DOHH2 (cell line): ENCODE measurements around the gene RBM47.

ENCODE experiments used
- H3F3A ChIP-seq: fragments of 200-600 bp; sonication (generic), shearing (Covaris generic); 2 replicates; pipeline ENCODE4 v1.6.0; 2016; ENCODE audit warnings: antibody characterized with exemption, mild to moderate bottlenecking; ENCODE audit not compliant: control insufficient read depth, insufficient read depth
- H3K27ac ChIP-seq: fragments of 200-600 bp; sonication (generic); 2 replicates; pipeline ENCODE4 v1.5.1; 2014; ENCODE audit warnings: low read depth, mild to moderate bottlenecking, low read length, moderate library complexity
- H3K27me3 ChIP-seq: fragments of 200-600 bp; sonication (generic); 2 replicates; pipeline ENCODE4 v1.6.1; 2014; ENCODE audit warnings: mild to moderate bottlenecking, low read length, mixed read lengths; ENCODE audit not compliant: control insufficient read depth
- H3K36me3 ChIP-seq: fragments of 200-600 bp; sonication (generic); 2 replicates; pipeline ENCODE4 v1.6.1; 2014; ENCODE audit warnings: mild to moderate bottlenecking, low read length, moderate library complexity, mixed read lengths; ENCODE audit not compliant: control insufficient read depth
- H3K4me1 ChIP-seq: fragments of 200-600 bp; sonication (generic); 2 replicates; pipeline ENCODE4 v1.6.1; 2014; ENCODE audit warnings: mild to moderate bottlenecking, low read length, mixed read lengths; ENCODE audit not compliant: control insufficient read depth
- H3K4me2 ChIP-seq: fragments of 200-600 bp; sonication (generic); 2 replicates; pipeline ENCODE4 v1.6.0; 2014; ENCODE audit warnings: mild to moderate bottlenecking, low read length, moderate library complexity
- H3K4me3 ChIP-seq: fragments of 200-600 bp; sonication (generic); 2 replicates; pipeline ENCODE4 v1.5.1; 2014; ENCODE audit warnings: mild to moderate bottlenecking, low read length, mixed read lengths
- H3K79me2 ChIP-seq: fragments of 200-600 bp; sonication (generic); 2 replicates; pipeline ENCODE4 v1.6.1; 2014; ENCODE audit warnings: mild to moderate bottlenecking, low read length, mixed read lengths; ENCODE audit not compliant: control insufficient read depth
- H3K9me2 ChIP-seq: fragments of 200-600 bp; sonication (generic); replicated peaks from 2 replicates; pipeline ENCODE4 v1.6.1; 2014; ENCODE audit warnings: mild to moderate bottlenecking, low read length, mixed read lengths; ENCODE audit not compliant: control insufficient read depth
- H3K9me3 ChIP-seq: fragments of 200-600 bp; sonication (generic); 2 replicates; pipeline ENCODE4 v1.6.1; 2014; ENCODE audit warnings: antibody characterized with exemption, low read length, mixed read lengths; ENCODE audit not compliant: control insufficient read depth, insufficient read depth
- H4K20me1 ChIP-seq: fragments of 200-600 bp; sonication (generic); 2 replicates; pipeline ENCODE4 v1.6.0; 2014; ENCODE audit warnings: low read depth, mild to moderate bottlenecking, antibody characterized with exemption, low read length, moderate library complexity; ENCODE audit not compliant: control insufficient read depth, insufficient read depth
- CTCF ChIP-seq: fragments of 200-600 bp; sonication (generic); IDR thresholded peaks from one replicate; pipeline ENCODE4 v1.5.1; 2014; ENCODE audit warnings: antibody characterized with exemption, mild to moderate bottlenecking, low read depth, low read length; ENCODE audit not compliant: poor library complexity, severe bottlenecking
- EZH2phosphoT487 ChIP-seq: fragments of 200-600 bp; sonication (generic); IDR thresholded peaks from 2 replicates; pipeline ENCODE4 v1.6.1; 2017; ENCODE audit warnings: borderline replicate concordance, mild to moderate bottlenecking, antibody characterized with exemption, low read length, moderate library complexity, mixed read lengths

RBM47 gene

GRCh38 chr4:40606239-40606767, 23.4 kb downstream of the RBM47 start:
- Histone ChIP-seq H3K4me3 (no peak overlapping the region), H3K36me3 (no peaks in the 10 kb centered on the region), H3K27me3 (no peaks in the 10 kb centered on the region), H4K20me1 (no peaks in the 10 kb centered on the region), H3K9me2 (no peaks in the 10 kb centered on the region), H3F3A (no peaks in the 10 kb centered on the region), H3K27ac (no peak overlapping the region), H3K79me2 (no peaks in the 10 kb centered on the region), H3K4me2 (no peak overlapping the region), H3K4me1 (no peaks in the 10 kb centered on the region), H3K9me3 (no peaks in the 10 kb centered on the region)
- TF ChIP-seq CTCF (no peak), EZH2phosphoT487 (no peak)

DNA sequence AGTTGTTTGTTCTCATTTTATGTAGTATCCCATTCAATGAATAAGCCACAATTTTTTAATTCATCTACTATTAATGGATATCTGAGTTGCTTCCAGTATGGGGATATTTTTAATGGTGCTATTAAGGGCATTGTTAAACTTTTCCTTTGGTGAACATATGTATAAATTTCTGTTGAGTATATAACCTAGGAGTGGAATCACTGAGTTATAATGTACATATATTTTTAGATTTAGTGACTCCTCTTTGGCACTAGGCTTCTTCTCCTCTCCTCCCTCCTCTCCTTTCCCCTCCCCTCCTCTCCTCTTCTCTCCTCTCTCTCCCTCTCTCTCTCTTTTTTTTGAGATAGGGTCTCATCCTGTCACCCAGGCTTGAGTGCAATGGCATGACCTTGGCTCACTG, 26.4 kb downstream of the RBM47 start:
- Histone ChIP-seq H3K4me1 (no peaks in the 10 kb centered on the region), H3K4me2 (no peak overlapping the region), H3K36me3 (no peaks in the 10 kb centered on the region), H4K20me1 (no peaks in the 10 kb centered on the region), H3K9me3 (no peaks in the 10 kb centered on the region), H3F3A (no peaks in the 10 kb centered on the region), H3K4me3 (no peak overlapping the region), H3K27ac (no peak overlapping the region), H3K9me2 (no peaks in the 10 kb centered on the region), H3K79me2 (no peaks in the 10 kb centered on the region), H3K27me3 (no peaks in the 10 kb centered on the region)
- no peak for TF ChIP-seq EZH2phosphoT487

DNA sequence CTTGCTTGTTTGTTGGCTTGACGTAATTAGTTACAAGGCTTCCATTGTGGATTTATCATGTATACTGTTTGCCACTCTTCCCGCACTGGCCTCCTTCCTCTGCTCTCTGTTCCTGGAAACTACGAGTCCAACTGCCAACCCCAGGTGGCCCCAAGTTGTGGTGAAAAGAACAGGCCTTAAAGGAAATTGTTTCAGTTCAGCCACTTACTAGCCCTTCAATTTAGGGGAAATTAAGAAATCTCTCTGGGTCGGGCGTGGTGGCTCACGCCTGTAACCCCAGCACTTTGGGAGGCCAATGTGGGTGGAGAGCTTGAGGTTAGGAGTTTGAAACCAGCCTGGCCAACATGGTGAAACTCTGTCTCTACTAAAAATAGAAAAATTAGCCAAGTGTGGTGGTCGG, 28.0 kb downstream of the RBM47 start:
- no peaks in the 10 kb centered on the region for H3K79me2 ChIP-seq
- H3K36me3 ChIP-seq: no peaks in the 10 kb centered on the region
- no peaks in the 10 kb centered on the region for H4K20me1 ChIP-seq
- no peaks in the 10 kb centered on the region for H3K4me1 ChIP-seq
- no peak for TF ChIP-seq EZH2phosphoT487
- no peak for TF ChIP-seq CTCF
- no peaks in the 10 kb centered on the region for H3F3A ChIP-seq
- no peaks in the 10 kb centered on the region for H3K27me3 ChIP-seq
- no peak overlapping the region for H3K4me3 ChIP-seq
- H3K4me2 ChIP-seq: no peak overlapping the region
- H3K9me2 ChIP-seq: no peaks in the 10 kb centered on the region
- no peaks in the 10 kb centered on the region for H3K9me3 ChIP-seq
- H3K27ac ChIP-seq: no peak overlapping the region

- Histone ChIP-seq H4K20me1 (no peaks in the 10 kb centered on the region), H3K9me3 (no peaks in the 10 kb centered on the region), H3K4me2 (no peak overlapping the region), H3K36me3 (no peaks in the 10 kb centered on the region), H3K4me1 (no peaks in the 10 kb centered on the region), H3K4me3 (no peak overlapping the region), H3F3A (no peaks in the 10 kb centered on the region), H3K79me2 (no peaks in the 10 kb centered on the region), H3K27me3 (no peaks in the 10 kb centered on the region), H3K27ac (no peak overlapping the region), H3K9me2 (no peaks in the 10 kb centered on the region)
- no peak for TF ChIP-seq EZH2phosphoT487
- TF ChIP-seq CTCF: no peak
Measured at GRCh38 chr4:40600850-40601249, 28.8 kb downstream of the RBM47 start.
